Measurements from ENCODE around the gene ENOSF1. TPM values are rescaled to one million over a fixed set of nuclear protein-coding genes. Genes with fewer than 3 reads are reported as not detected.

ENOSF1 gene
- total and polyA plus RNA-seq, 2 of the 13 experiments (the other 11 are each of a cell fraction or from before 2014, with no cell fraction given), result 37.6 to 40.1 TPM

GRCh38 chr18:703213-703967 lies 9.0 kb downstream of the ENOSF1 start (continued):
- TF ChIP-seq DZIP1 (CRISPR knock-in tag; IDR thresholded peaks at IDR 0.05), result no peak
- TF ChIP-seq KLF13 (CRISPR knock-in tag; IDR thresholded peaks at IDR 0.05), result no peak
- TF ChIP-seq TGIF2 (CRISPR knock-in tag; IDR thresholded peaks at IDR 0.05), result peak; percentile 61; the same call in 1 of the 2 replicates
- peak; percentile 33; the same call in 1 of the 2 replicates for TF ChIP-seq DMAP1 (CRISPR knock-in tag; IDR thresholded peaks at IDR 0.05)
- no peak for TF ChIP-seq JUND (CRISPR knock-in tag; IDR thresholded peaks at IDR 0.05)
- no peak for TF ChIP-seq STAT6 (CRISPR knock-in tag; IDR thresholded peaks at IDR 0.05; ENCODE audit: borderline replicate concordance)
- no peak for TF ChIP-seq GABPB1 (CRISPR knock-in tag; IDR thresholded peaks at IDR 0.05)
- TF ChIP-seq CSRNP1 (CRISPR knock-in tag; IDR thresholded peaks at IDR 0.05), result no peak
- TF ChIP-seq LCORL (IDR thresholded peaks at IDR 0.05), result no peak
- TF ChIP-seq LCORL (CRISPR knock-in tag; IDR thresholded peaks at IDR 0.05), result no peak
- TF ChIP-seq PBX2 (CRISPR knock-in tag; IDR thresholded peaks at IDR 0.05), result no peak
- TF ChIP-seq PRDM15 (CRISPR knock-in tag; IDR thresholded peaks at IDR 0.05), result no peak

Measured in HepG2 (cell line).